Neuronal stem cell (in vitro differentiated cells): ENCODE measurements around the gene SS18.

ENCODE experiments used
- DNase-seq: peaks from one replicate; pipeline ENCODE4 v3.0.0-alpha.2; 2013; ENCODE audit warnings: low spot score
- H2AFZ ChIP-seq: one replicate; pipeline ENCODE4 v1.6.1; 2013; ENCODE audit warnings: mild to moderate bottlenecking, low read length, inconsistent platforms
- H2AK5ac ChIP-seq: 2 replicates; pipeline ENCODE4 v1.6.1; 2013; ENCODE audit warnings: low read depth, mild to moderate bottlenecking, inconsistent platforms, low read length, moderate library complexity, mixed read lengths
- H2BK120ac ChIP-seq: 2 replicates; pipeline ENCODE4 v1.6.1; 2013; ENCODE audit warnings: low read depth, mild to moderate bottlenecking, inconsistent platforms, low read length, moderate library complexity, mixed read lengths
- H2BK12ac ChIP-seq: one replicate; pipeline ENCODE4 v1.6.1; 2013; ENCODE audit warnings: low read length, inconsistent platforms
- H2BK15ac ChIP-seq: 2 replicates; pipeline ENCODE4 v1.6.1; 2013; ENCODE audit warnings: mild to moderate bottlenecking, low read length, inconsistent platforms, mixed read lengths
- H2BK5ac ChIP-seq: one replicate; pipeline ENCODE4 v1.6.1; 2013; ENCODE audit warnings: inconsistent platforms, mild to moderate bottlenecking, low read length, moderate library complexity
- H3K14ac ChIP-seq: one replicate; pipeline ENCODE4 v1.6.1; 2013; ENCODE audit warnings: low read length, inconsistent platforms
- H3K18ac ChIP-seq: 2 replicates; pipeline ENCODE4 v1.6.1; 2013; ENCODE audit warnings: low read length, inconsistent platforms
- H3K23ac ChIP-seq: 2 replicates; pipeline ENCODE4 v1.6.1; 2013; ENCODE audit warnings: low read depth, mild to moderate bottlenecking, mixed read lengths, low read length, inconsistent platforms; ENCODE audit not compliant: poor library complexity
- H3K27ac ChIP-seq: replicated peaks from 3 replicates; pipeline ENCODE4 v1.5.1; 2013; ENCODE audit warnings: low read length, inconsistent platforms
- H3K27me3 ChIP-seq, 3 experiments: 2 replicates each; pipeline ENCODE4 v1.6.1; 2013; ENCODE audit warnings: low read length in 3 of 3, mild to moderate bottlenecking in 2 of 3, inconsistent platforms in 1 of 3, low read depth in 1 of 3, mixed read lengths in 1 of 3, moderate library complexity in 1 of 3; ENCODE audit not compliant: control insufficient read depth in 3 of 3, insufficient read depth in 3 of 3
- H3K36me3 ChIP-seq, 2 donors: replicated peaks in 1 of 2; 2 replicates each; pipeline ENCODE4 v1.6.1; 2013; ENCODE audit warnings: low read length in 2 of 2; ENCODE audit not compliant: control insufficient read depth in 2 of 2, insufficient read depth in 2 of 2
- H3K4ac ChIP-seq: 2 replicates; pipeline ENCODE4 v1.6.1; 2013; ENCODE audit warnings: inconsistent platforms, mild to moderate bottlenecking, low read length, moderate library complexity
- H3K4me1 ChIP-seq, 2 donors: 1 replicate in 1 of 2; 2 replicates in 1 of 2; pipeline ENCODE4 v1.6.1; 2013; ENCODE audit warnings: low read length in 2 of 2, low read depth in 1 of 2; ENCODE audit not compliant: control insufficient read depth in 2 of 2, insufficient read depth in 1 of 2
- H3K4me2 ChIP-seq: one replicate; pipeline ENCODE4 v1.6.1; 2013; ENCODE audit warnings: mild to moderate bottlenecking, low read length, inconsistent platforms; ENCODE audit not compliant: insufficient read depth, poor library complexity, severe bottlenecking
- H3K4me3 ChIP-seq, 2 donors: 2 replicates each; pipeline ENCODE4 v1.5.1; 2013; ENCODE audit warnings: low read length in 2 of 2, mild to moderate bottlenecking in 2 of 2, inconsistent platforms in 1 of 2, moderate library complexity in 1 of 2
- H3K79me1 ChIP-seq: one replicate; pipeline ENCODE4 v1.6.1; 2013; ENCODE audit warnings: low read depth, mild to moderate bottlenecking, inconsistent platforms, low read length, moderate library complexity
- H3K9ac ChIP-seq: one replicate; pipeline ENCODE4 v1.6.1; 2013; ENCODE audit warnings: mild to moderate bottlenecking, low read depth, low read length, inconsistent platforms; ENCODE audit not compliant: poor library complexity
- H3K9me3 ChIP-seq, 2 donors: replicated peaks in 1 of 2; 2 replicates each; pipeline versions ENCODE3 to v1.6.1; 2013; ENCODE audit warnings: low read length in 2 of 2, mild to moderate bottlenecking in 2 of 2, inconsistent platforms in 1 of 2, low read depth in 1 of 2, mixed read lengths in 1 of 2, moderate library complexity in 1 of 2; ENCODE audit not compliant: control insufficient read depth in 2 of 2, insufficient read depth in 1 of 2
- H4K8ac ChIP-seq: one replicate; pipeline ENCODE4 v1.6.1; 2013; ENCODE audit warnings: low read depth, mild to moderate bottlenecking, inconsistent platforms, low read length, moderate library complexity
- H4K91ac ChIP-seq: one replicate; pipeline ENCODE4 v1.6.1; 2013; ENCODE audit warnings: low read length, low read depth, mild to moderate bottlenecking, inconsistent platforms; ENCODE audit not compliant: poor library complexity
- WGBS, 2 donors: extraction: QIAGEN DNeasy Blood & Tissue Kit; methylation state at CpG; one replicate each; pipeline ENCODE4 v1.1.7; 2013; ENCODE audit warnings: missing lambda C conversion rate in 2 of 2, mixed read lengths in 1 of 2; ENCODE audit not compliant: insufficient read length in 2 of 2, insufficient replicate concordance in 1 of 2; ENCODE audit errors: extremely low coverage in 2 of 2; 5-methylcytosine and 5-hydroxymethylcytosine counted together

The SS18 gene

GRCh38 chr18:26008619-26009018, 81.8 kb downstream of the SS18 start:
- no peak for DNase-seq
- H3K4me3 ChIP-seq: no peak overlapping the region

GRCh38 chr18:26008096-26008495, 82.3 kb downstream of the SS18 start:
- peaks cover 0 to 32% of the 10 kb centered on the region in 2 donors for H3K36me3 ChIP-seq

More at GRCh38 chr18:26008619-26009018, 81.8 kb downstream of the SS18 start:
- H2BK12ac ChIP-seq: no peak overlapping the region
- WGBS, 2 donors: no CpG with 5 or more reads among the region's 1 CpG
- H3K18ac ChIP-seq: no peak overlapping the region
- H3K9ac ChIP-seq: no peak overlapping the region
- H3K4me2 ChIP-seq: no peak overlapping the region
- no peak overlapping the region for H2AK5ac ChIP-seq
- H3K4me1 ChIP-seq: no peaks in the 10 kb centered on the region
- no peak overlapping the region for H3K27ac ChIP-seq
- H3K27me3 ChIP-seq: no peaks in the 10 kb centered on the region
- peaks cover 0 to 17% of the 10 kb centered on the region in 2 donors for H3K9me3 ChIP-seq
- no peak overlapping the region for H2BK5ac ChIP-seq
- no peak overlapping the region for H3K14ac ChIP-seq
- no peak overlapping the region for H3K4ac ChIP-seq
- peaks cover 0 to 37% of the 10 kb centered on the region in 2 donors for H3K36me3 ChIP-seq
- no peaks in the 10 kb centered on the region for H3K79me1 ChIP-seq
- H2AFZ ChIP-seq: no peak overlapping the region
- no peak overlapping the region for H2BK15ac ChIP-seq
- no peak overlapping the region for H2BK120ac ChIP-seq
- no peak overlapping the region for H4K8ac ChIP-seq
- H3K23ac ChIP-seq: no peak overlapping the region
- H4K91ac ChIP-seq: no peak overlapping the region

GRCh38 chr18:26005950-26006349, 84.5 kb downstream of the SS18 start:
- no peak overlapping the region for H2BK12ac ChIP-seq
- H3K9ac ChIP-seq: no peak overlapping the region
- no peak overlapping the region for H2BK120ac ChIP-seq
- no peak overlapping the region for H3K27ac ChIP-seq
- no peak for DNase-seq
- no peak overlapping the region for H2AFZ ChIP-seq
- H4K91ac ChIP-seq: no peak overlapping the region
- no peak overlapping the region for H2BK15ac ChIP-seq
- peaks cover 0 to 19% of the 10 kb centered on the region in 2 donors for H3K36me3 ChIP-seq
- no peak overlapping the region for H2BK5ac ChIP-seq
- H4K8ac ChIP-seq: no peak overlapping the region
- H3K18ac ChIP-seq: no peak overlapping the region
- no peaks in the 10 kb centered on the region for H3K27me3 ChIP-seq
- peaks cover 0 to 17% of the 10 kb centered on the region in 2 donors for H3K9me3 ChIP-seq
- H3K14ac ChIP-seq: no peak overlapping the region
- H3K23ac ChIP-seq: no peak overlapping the region
- H3K4me2 ChIP-seq: no peak overlapping the region
- no CpG with 5 or more reads among the region's 1 CpG for WGBS, 2 donors
- no peaks in the 10 kb centered on the region for H3K79me1 ChIP-seq
- no peak overlapping the region for H2AK5ac ChIP-seq
- H3K4ac ChIP-seq: no peak overlapping the region
- no peak overlapping the region for H3K4me3 ChIP-seq
- no peaks in the 10 kb centered on the region for H3K4me1 ChIP-seq

More at GRCh38 chr18:26008096-26008495, 82.3 kb downstream of the SS18 start:
- Histone ChIP-seq H3K4ac (no peak overlapping the region), H4K8ac (no peak overlapping the region), H3K18ac (no peak overlapping the region), H3K14ac (no peak overlapping the region), H2BK120ac (no peak overlapping the region), H3K27ac (no peak overlapping the region), H2BK15ac (no peak overlapping the region), H2BK12ac (no peak overlapping the region), H2AFZ (no peak overlapping the region), H3K9me3 (peaks cover 0 to 17% of the 10 kb centered on the region in 2 donors), H3K27me3 (no peaks in the 10 kb centered on the region), H4K91ac (no peak overlapping the region), H2AK5ac (no peak overlapping the region), H3K79me1 (no peaks in the 10 kb centered on the region), H3K4me2 (no peak overlapping the region), H3K4me3 (no peak overlapping the region), H3K4me1 (no peaks in the 10 kb centered on the region), H2BK5ac (no peak overlapping the region), H3K9ac (no peak overlapping the region), H3K23ac (no peak overlapping the region)
- WGBS, 2 donors: no CpG with 5 or more reads among the region's 1 CpG
- DNase-seq: no peak

- Histone ChIP-seq H3K27me3 (no peaks in the 10 kb centered on the region), H2AK5ac (no peak overlapping the region), H3K14ac (no peak overlapping the region), H3K9me3 (peaks cover 0 to 10% of the 10 kb centered on the region in 2 donors), H3K4ac (no peak overlapping the region), H3K27ac (no peak overlapping the region), H4K8ac (no peak overlapping the region), H3K4me3 (no peak overlapping the region), H3K4me1 (no peaks in the 10 kb centered on the region), H3K79me1 (no peaks in the 10 kb centered on the region), H4K91ac (no peak overlapping the region), H2AFZ (no peak overlapping the region), H3K23ac (no peak overlapping the region), H2BK120ac (no peak overlapping the region), H2BK5ac (no peak overlapping the region), H3K9ac (no peak overlapping the region), H3K36me3 (peaks cover 0 to 7% of the 10 kb centered on the region in 2 donors), H3K4me2 (no peak overlapping the region), H2BK15ac (no peak overlapping the region), H2BK12ac (no peak overlapping the region), H3K18ac (no peak overlapping the region)
- WGBS, 2 donors: no CpG with 5 or more reads among the region's 13 CpGs
- no peak for DNase-seq
Measured at GRCh38 chr18:26004832-26005231, 85.6 kb downstream of the SS18 start.
